ENCODE data around the gene ANKRD35. TPM values are rescaled to one million over a fixed set of nuclear protein-coding genes. Genes with fewer than 3 reads are reported as not detected.
A peak's percentile ranks its signal among the peaks of the same experiment; 100 is the strongest.

Gene ANKRD35
- total and polyA plus RNA-seq, 2 experiments from 2014 or later = 3.6 to 5.6 TPM

GRCh38 chr1:145918144-145918991 is 32.7 kb upstream of the ANKRD35 start, which contains the start of gene PEX11B:
Gene PEX11B, minus strand, starts transcription at chr1:145918717. Its CDS starts 29 bp downstream, at chr1:145918688.
- Histone ChIP-seq H3K4me1 (ENCODE audit: insufficient read depth) (peaks cover 6% of the 10 kb centered on the region; the same call in 1 of the 2 replicates), H3F3A (replicated peaks; ENCODE audit: low read depth) (no peaks in the 10 kb centered on the region; the same call in 1 of the 2 replicates), H2AFZ (peak within 1 kb of the TSS; percentile 99), H4K20me1 (replicated peaks; ENCODE audit: insufficient read depth) (no peaks in the 10 kb centered on the region; the same call in 1 of the 2 replicates), H3K27ac (ENCODE audit: low read depth) (no peak within 1 kb of the TSS), H3K79me2 (replicated peaks; ENCODE audit: insufficient read depth) (no peaks in the 10 kb centered on the region), H3K4me2 (peak within 1 kb of the TSS; percentile 99), H3K27me3 (ENCODE audit: insufficient read depth) (peaks cover 8% of the 10 kb centered on the region; the same call in 1 of the 2 replicates), H3K4me3 (peak within 1 kb of the TSS; percentile 84), H3K9me2 (ENCODE audit: insufficient read depth) (no peaks in the 10 kb centered on the region), H3K36me3 (ENCODE audit: insufficient read depth) (peaks cover 6% of the 10 kb centered on the region; the same call in 1 of the 2 replicates)
- ATAC-seq = peak; percentile 84
- H3K27me3 Mint-ChIP-seq (ENCODE audit: insufficient read depth, low read depth, poor library complexity) = peaks cover 20% of the 10 kb centered on the region
- peak within 1 kb of the TSS; percentile 92 for H3K4me3 Mint-ChIP-seq
- peak; percentile 94 for DNase-seq (ENCODE audit: low spot score)
- peak within 1 kb of the TSS; percentile 72 for H3K27ac Mint-ChIP-seq
- H3K4me1 Mint-ChIP-seq = peaks cover 12% of the 10 kb centered on the region; the same call in 2 of the 3 replicates
- peaks cover 14% of the 10 kb centered on the region for H3K36me3 Mint-ChIP-seq (ENCODE audit: low read depth)
- no peaks in the 10 kb centered on the region for H3K9me3 Mint-ChIP-seq
- TF ChIP-seq ETS1 (IDR thresholded peaks at IDR 0.05) (no peak), CREB1 (CRISPR knock-in tag; IDR thresholded peaks at IDR 0.05; ENCODE audit: low read depth) (peak; percentile 55; the same call in 1 of the 2 replicates)

GRCh38 chr1:145917595-145917994 is 31.9 kb upstream of the ANKRD35 start:
- DNase-seq (ENCODE audit: low spot score) (no peak), ATAC-seq (no peak; the same call in 1 of the 3 replicates)
- Histone ChIP-seq H3K27ac (ENCODE audit: low read depth) (no peak overlapping the region), H3F3A (replicated peaks; ENCODE audit: low read depth) (no peaks in the 10 kb centered on the region; the same call in 1 of the 2 replicates), H3K79me2 (replicated peaks; ENCODE audit: insufficient read depth) (no peaks in the 10 kb centered on the region), H3K9me2 (ENCODE audit: insufficient read depth) (no peaks in the 10 kb centered on the region), H3K4me3 (peak overlapping the region; percentile 84), H2AFZ (peak overlapping the region; percentile 99), H3K4me1 (ENCODE audit: insufficient read depth) (peaks cover 6% of the 10 kb centered on the region; the same call in 1 of the 2 replicates), H3K27me3 (ENCODE audit: insufficient read depth) (peaks cover 8% of the 10 kb centered on the region; the same call in 1 of the 2 replicates), H3K36me3 (ENCODE audit: insufficient read depth) (peaks cover 5% of the 10 kb centered on the region; the same call in 1 of the 2 replicates), H4K20me1 (replicated peaks; ENCODE audit: insufficient read depth) (no peaks in the 10 kb centered on the region; the same call in 1 of the 2 replicates), H3K4me2 (peak overlapping the region; percentile 99)
- peak overlapping the region; percentile 92 for H3K4me3 Mint-ChIP-seq
- H3K9me3 Mint-ChIP-seq = no peaks in the 10 kb centered on the region
- peaks cover 20% of the 10 kb centered on the region for H3K27me3 Mint-ChIP-seq (ENCODE audit: insufficient read depth, low read depth, poor library complexity)
- peaks cover 7% of the 10 kb centered on the region for H3K36me3 Mint-ChIP-seq (ENCODE audit: low read depth)
- no peak overlapping the region for H3K27ac Mint-ChIP-seq
- H3K4me1 Mint-ChIP-seq = peaks cover 12% of the 10 kb centered on the region; the same call in 2 of the 3 replicates
- TF ChIP-seq ZNF462 (CRISPR knock-in tag; IDR thresholded peaks at IDR 0.05) (no peak), ZNF114 (CRISPR knock-in tag; IDR thresholded peaks at IDR 0.05) (no peak), CTCF (conservative IDR thresholded peaks at IDR 0.05; ENCODE audit: low read depth in 2 of 2) (no peak), EZH2phosphoT487 (IDR thresholded peaks at IDR 0.05; ENCODE audit: unreplicated experiment) (no peak), CREB1 (CRISPR knock-in tag; IDR thresholded peaks at IDR 0.05; ENCODE audit: low read depth) (no peak), NANOG (IDR thresholded peaks at IDR 0.05; ENCODE audit: borderline replicate concordance) (no peak), JUNB (IDR thresholded peaks at IDR 0.05; ENCODE audit: unreplicated experiment) (no peak), EZH2 (IDR thresholded peaks at IDR 0.05; ENCODE audit: low read depth, unreplicated experiment) (no peak), STAT1 (IDR thresholded peaks at IDR 0.05; ENCODE audit: unreplicated experiment) (no peak)
